ENCODE results near the gene ABAT.

The ABAT gene

GRCh38 chr16:8689686-8690085 lies 15.3 kb downstream of the ABAT start:
- DNase-seq (ENCODE audit: low read depth) = no peak
- no peak overlapping the region for H3K4me3 ChIP-seq (ENCODE audit: low read depth, low read length)
- TF ChIP-seq MYC (IDR thresholded peaks at IDR 0.05; ENCODE audit: low read depth, low read length) (no peak), CTCF (IDR thresholded peaks at IDR 0.05; ENCODE audit: low read depth, low read length) (no peak), MAX (IDR thresholded peaks at IDR 0.05; ENCODE audit: low read depth, low read length) (no peak), POLR2A (IDR thresholded peaks at IDR 0.05; ENCODE audit: extremely low read depth, insufficient read length) (no peak)

- no peak for TF ChIP-seq MYC (IDR thresholded peaks at IDR 0.05; ENCODE audit: low read depth, low read length)
- TF ChIP-seq MAX (IDR thresholded peaks at IDR 0.05; ENCODE audit: low read depth, low read length) = no peak
- TF ChIP-seq CTCF (IDR thresholded peaks at IDR 0.05; ENCODE audit: low read depth, low read length) = no peak
- TF ChIP-seq POLR2A (IDR thresholded peaks at IDR 0.05; ENCODE audit: extremely low read depth, insufficient read length) = no peak
- DNase-seq (ENCODE audit: low read depth) = no peak
- H3K4me3 ChIP-seq (ENCODE audit: low read depth, low read length) = no peak overlapping the region
Measured at GRCh38 chr16:8691728-8692127, 17.3 kb downstream of the ABAT start.

GRCh38 chr16:8694795-8695728 lies 20.6 kb downstream of the ABAT start:
- DNase-seq (ENCODE audit: low read depth) = no peak
- TF ChIP-seq MYC (IDR thresholded peaks at IDR 0.05; ENCODE audit: low read depth, low read length) (no peak), CTCF (IDR thresholded peaks at IDR 0.05; ENCODE audit: low read depth, low read length) (no peak)
- no peak overlapping the region for H3K4me3 ChIP-seq (ENCODE audit: low read depth, low read length)

GRCh38 chr16:8696880-8697279 lies 22.5 kb downstream of the ABAT start:
- TF ChIP-seq MAX (IDR thresholded peaks at IDR 0.05; ENCODE audit: low read depth, low read length) (no peak), POLR2A (IDR thresholded peaks at IDR 0.05; ENCODE audit: extremely low read depth, insufficient read length) (no peak), CTCF (IDR thresholded peaks at IDR 0.05; ENCODE audit: low read depth, low read length) (no peak), MYC (IDR thresholded peaks at IDR 0.05; ENCODE audit: low read depth, low read length) (no peak)
- no peak overlapping the region for H3K4me3 ChIP-seq (ENCODE audit: low read depth, low read length)
- no peak for DNase-seq (ENCODE audit: low read depth)

- H3K4me3 ChIP-seq (ENCODE audit: low read depth, low read length) = no peak overlapping the region
- DNase-seq (ENCODE audit: low read depth) = no peak
- no peak for TF ChIP-seq MAX (IDR thresholded peaks at IDR 0.05; ENCODE audit: low read depth, low read length)
- TF ChIP-seq POLR2A (IDR thresholded peaks at IDR 0.05; ENCODE audit: extremely low read depth, insufficient read length) = no peak
- no peak for TF ChIP-seq MYC (IDR thresholded peaks at IDR 0.05; ENCODE audit: low read depth, low read length)
- no peak for TF ChIP-seq CTCF (IDR thresholded peaks at IDR 0.05; ENCODE audit: low read depth, low read length)
Measured at GRCh38 chr16:8697965-8698364, 23.5 kb downstream of the ABAT start.
